Testis (tissue), 3 donors: ENCODE data around the gene COL5A2. TPM values are rescaled to one million over a fixed set of nuclear protein-coding genes. Genes with fewer than 3 reads are reported as not detected.

ENCODE experiments used
- DNase-seq: peaks from one replicate; pipeline ENCODE4 v3.0.0-alpha.2; 2019
- H3K27ac ChIP-seq, 2 donors: fragments of 200-600 bp; sonication (generic); one replicate each; pipeline ENCODE4 v1.5.1; 2019
- H3K27me3 ChIP-seq: fragments of 200-600 bp; sonication (generic); one replicate; pipeline ENCODE4 v1.5.1; 2019
- H3K36me3 ChIP-seq: fragments of 200-600 bp; sonication (generic); one replicate; pipeline ENCODE4 v1.5.1; 2017; ENCODE audit warnings: low read depth; ENCODE audit errors: missing control alignments
- H3K4me1 ChIP-seq: fragments of 200-600 bp; sonication (generic); one replicate; pipeline ENCODE4 v1.5.1; 2019
- H3K4me3 ChIP-seq, 2 donors: fragments of 200-600 bp; sonication (generic); one replicate each; pipeline ENCODE4 v1.5.1; 2017 to 2019
- H3K9me3 ChIP-seq: fragments of 200-600 bp; sonication (generic); one replicate; pipeline ENCODE4 v1.5.1; 2017
- POLR2A ChIP-seq: fragments of 450-650 bp; IDR thresholded peaks from one replicate; pipeline ENCODE4 v1.6.1; 2017; ENCODE audit warnings: antibody characterized with exemption, mild to moderate bottlenecking, moderate library complexity
- WGBS, 2 donors: methylation state at CpG; one replicate each; pipeline ENCODE4 v1.1.5; 2018; 5-methylcytosine and 5-hydroxymethylcytosine counted together
- intact Hi-C: fragments of 100-400 bp; cut with DNase I; formaldehyde crosslinking; loops from one replicate; pipeline ENCODE4 v1.15.1; 2023; ENCODE audit warnings: low total_unique reads
- polyA plus RNA-seq: library from polyadenylated mRNA; stranded (reverse); fragments of 350-450 nt; fragmentation: Illumina TruSeq; extraction: RNeasy Lipid Tissue Mini Kit (QIAGEN cat#74804); gene quantifications from one replicate; pipeline ENCODE4 v1.2.3, GENCODE V29; 2014; ENCODE audit warnings: low read depth, low replicate concordance; ENCODE audit not compliant: insufficient read depth
- total RNA-seq, 2 donors: library from RNA; depleted of rRNA; stranded (reverse); fragments of >200 nt; gene quantifications; one replicate each; pipeline ENCODE4 v1.2.3, GENCODE V29; 2016
- TF ChIP-seq, protein P1 (sequence below), 3 experiments: fragments of 450-650 bp in 2 of 3; fragments of 200-600 bp in 1 of 3; sonication (generic) in 1 of 3; IDR thresholded peaks; one replicate each; pipeline ENCODE4 v1.5.1; 2016 to 2019; ENCODE audit warnings: antibody characterized with exemption in 3 of 3, mild to moderate bottlenecking in 2 of 3, moderate library complexity in 1 of 3

COL5A2 gene
- total and polyA plus RNA-seq, 3 donors from 2014 or later, result 12.9 to 24.7 (median 15.7) TPM

- no peaks in the 10 kb centered on the region for H3K9me3 ChIP-seq
- DNase-seq, result no peak
- WGBS, 2 donors, result 92 to 95% methylated on average over 1 of the region's 1 CpG
- no peak overlapping the region for H3K27ac ChIP-seq
- H3K36me3 ChIP-seq, result no peaks in the 10 kb centered on the region
- H3K4me3 ChIP-seq, result no peak overlapping the region
- no peaks in the 10 kb centered on the region for H3K27me3 ChIP-seq
- TF ChIP-seq, protein P1, sequence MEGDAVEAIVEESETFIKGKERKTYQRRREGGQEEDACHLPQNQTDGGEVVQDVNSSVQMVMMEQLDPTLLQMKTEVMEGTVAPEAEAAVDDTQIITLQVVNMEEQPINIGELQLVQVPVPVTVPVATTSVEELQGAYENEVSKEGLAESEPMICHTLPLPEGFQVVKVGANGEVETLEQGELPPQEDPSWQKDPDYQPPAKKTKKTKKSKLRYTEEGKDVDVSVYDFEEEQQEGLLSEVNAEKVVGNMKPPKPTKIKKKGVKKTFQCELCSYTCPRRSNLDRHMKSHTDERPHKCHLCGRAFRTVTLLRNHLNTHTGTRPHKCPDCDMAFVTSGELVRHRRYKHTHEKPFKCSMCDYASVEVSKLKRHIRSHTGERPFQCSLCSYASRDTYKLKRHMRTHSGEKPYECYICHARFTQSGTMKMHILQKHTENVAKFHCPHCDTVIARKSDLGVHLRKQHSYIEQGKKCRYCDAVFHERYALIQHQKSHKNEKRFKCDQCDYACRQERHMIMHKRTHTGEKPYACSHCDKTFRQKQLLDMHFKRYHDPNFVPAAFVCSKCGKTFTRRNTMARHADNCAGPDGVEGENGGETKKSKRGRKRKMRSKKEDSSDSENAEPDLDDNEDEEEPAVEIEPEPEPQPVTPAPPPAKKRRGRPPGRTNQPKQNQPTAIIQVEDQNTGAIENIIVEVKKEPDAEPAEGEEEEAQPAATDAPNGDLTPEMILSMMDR (IDR thresholded peaks at IDR 0.05), result no peak
- no peak for TF ChIP-seq POLR2A
- intact Hi-C loops, result no loop called here
- H3K4me1 ChIP-seq, result no peaks in the 10 kb centered on the region
These were observed 21.6 kb downstream of the COL5A2 start for GRCh38 chr2:189157939-189158338.

DNA sequence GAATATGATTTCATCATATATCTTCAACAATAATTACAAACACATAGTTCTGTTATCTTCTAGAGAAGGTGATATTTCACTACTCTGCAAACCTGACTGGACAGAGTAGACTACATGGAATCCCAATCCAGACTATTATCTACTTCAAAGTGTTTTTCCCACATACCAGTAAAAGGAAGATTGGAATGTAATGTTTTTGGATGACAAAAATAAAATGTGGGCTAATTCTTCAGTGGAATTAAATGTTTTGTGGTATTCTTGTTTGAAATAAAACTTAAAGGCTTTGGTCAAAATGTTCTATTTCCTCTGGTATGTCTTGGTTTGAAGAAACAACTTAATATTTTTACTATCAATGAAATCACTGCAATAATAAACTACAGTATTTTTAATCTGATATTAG is 22.1 kb downstream of the COL5A2 start:
- Histone ChIP-seq H3K36me3 (no peaks in the 10 kb centered on the region), H3K4me3 (no peak overlapping the region), H3K9me3 (no peaks in the 10 kb centered on the region), H3K4me1 (no peaks in the 10 kb centered on the region), H3K27ac (no peak overlapping the region), H3K27me3 (no peaks in the 10 kb centered on the region)
- intact Hi-C loops, result no loop called here
- no peak for DNase-seq
- TF ChIP-seq POLR2A, result no peak
- TF ChIP-seq, protein P1 (IDR thresholded peaks at IDR 0.05), result no peak

GRCh38 chr2:189155795-189156194 is 23.8 kb downstream of the COL5A2 start:
- intact Hi-C loops, result no loop called here
- Histone ChIP-seq H3K4me1 (no peaks in the 10 kb centered on the region), H3K9me3 (no peaks in the 10 kb centered on the region), H3K27me3 (no peaks in the 10 kb centered on the region), H3K27ac (no peak overlapping the region), H3K36me3 (no peaks in the 10 kb centered on the region), H3K4me3 (no peak overlapping the region)
- no peak for DNase-seq
- 73 to 95% methylated on average over 1 of the region's 1 CpG for whole genome bisulfite sequencing, 2 donors
- TF ChIP-seq, protein P1 (IDR thresholded peaks at IDR 0.05), result no peak
- no peak for TF ChIP-seq POLR2A

GRCh38 chr2:189153619-189154018 is 25.9 kb downstream of the COL5A2 start:
- Histone ChIP-seq H3K27ac (no peak overlapping the region), H3K36me3 (no peaks in the 10 kb centered on the region), H3K4me3 (no peak overlapping the region), H3K9me3 (no peaks in the 10 kb centered on the region), H3K4me1 (no peaks in the 10 kb centered on the region), H3K27me3 (no peaks in the 10 kb centered on the region)
- TF ChIP-seq, protein P1 (IDR thresholded peaks at IDR 0.05), result no peak
- no peak for TF ChIP-seq POLR2A
- DNase-seq, result no peak
- 47 to 65% methylated on average over 2 of the region's 2 CpGs for WGBS, 2 donors
- intact Hi-C loops, result no loop called here

GRCh38 chr2:189152483-189152882 is 27.1 kb downstream of the COL5A2 start:
- intact Hi-C loops, result no loop called here
- Histone ChIP-seq H3K36me3 (no peaks in the 10 kb centered on the region), H3K27me3 (no peaks in the 10 kb centered on the region), H3K9me3 (no peaks in the 10 kb centered on the region), H3K4me3 (no peak overlapping the region), H3K27ac (no peak overlapping the region), H3K4me1 (no peaks in the 10 kb centered on the region)
- TF ChIP-seq POLR2A, result no peak
- TF ChIP-seq, protein P1 (IDR thresholded peaks at IDR 0.05), result no peak
- no peak for DNase-seq
- WGBS, 2 donors, result 52 to 55% methylated on average over 3 of the region's 3 CpGs
